Mucosa of stomach (tissue), 1 donor: ENCODE data around the gene PDZD8.

ENCODE experiments used
- H3K27me3 ChIP-seq: one replicate; pipeline ENCODE4 v1.7.0; 2013; ENCODE audit warnings: mild to moderate bottlenecking, low read length; ENCODE audit not compliant: control insufficient read depth, insufficient read depth
- H3K36me3 ChIP-seq: one replicate; pipeline ENCODE4 v1.7.0; 2013; ENCODE audit warnings: low read length; ENCODE audit not compliant: control insufficient read depth, insufficient read depth
- H3K4me1 ChIP-seq: one replicate; pipeline ENCODE4 v1.7.0; 2013; ENCODE audit warnings: mild to moderate bottlenecking, low read length; ENCODE audit not compliant: control insufficient read depth, insufficient read depth
- H3K4me3 ChIP-seq: one replicate; pipeline ENCODE4 v1.7.0; 2013; ENCODE audit warnings: low read length
- H3K9ac ChIP-seq: one replicate; pipeline ENCODE4 v1.7.0; 2013; ENCODE audit warnings: mild to moderate bottlenecking, low read length, moderate library complexity
- H3K9me3 ChIP-seq: one replicate; pipeline ENCODE4 v1.7.0; 2013; ENCODE audit warnings: mild to moderate bottlenecking, low read length, moderate library complexity; ENCODE audit not compliant: control insufficient read depth
- donor health status: Pancreatic carcinoma.

The PDZD8 gene

DNA sequence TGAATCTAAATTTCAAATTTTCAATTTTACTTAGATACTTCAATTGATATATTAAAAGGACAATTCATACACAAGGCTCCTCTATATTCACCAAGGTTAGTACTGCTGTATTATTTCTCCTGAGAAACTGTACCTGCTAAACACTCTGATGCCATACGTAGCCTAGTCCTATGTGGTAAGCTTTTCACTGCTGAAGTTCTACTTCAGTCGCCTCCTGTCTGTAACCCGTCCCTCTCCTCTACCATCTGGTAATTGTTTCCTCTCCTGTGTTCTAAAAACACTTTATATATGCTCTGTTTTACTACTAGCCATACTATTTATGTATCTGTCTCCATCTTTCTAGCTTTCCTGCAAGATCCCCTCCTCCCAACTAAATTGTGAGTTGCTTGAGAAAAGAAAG, 20.2 kb downstream of the PDZD8 start:
- Histone ChIP-seq H3K4me1 (peaks cover 9% of the 10 kb centered on the region), H3K9ac (no peak overlapping the region)

GRCh38 chr10:117353684-117354083, 21.6 kb downstream of the PDZD8 start:
- H3K4me3 ChIP-seq = no peak overlapping the region
- no peaks in the 10 kb centered on the region for H3K9me3 ChIP-seq
- no peak overlapping the region for H3K9ac ChIP-seq
- H3K36me3 ChIP-seq = no peaks in the 10 kb centered on the region
- no peaks in the 10 kb centered on the region for H3K27me3 ChIP-seq
- H3K4me1 ChIP-seq = peaks cover 10% of the 10 kb centered on the region

More for the DNA sequence above, 20.2 kb downstream of the PDZD8 start:
- no peaks in the 10 kb centered on the region for H3K9me3 ChIP-seq
- H3K36me3 ChIP-seq = no peaks in the 10 kb centered on the region
- H3K27me3 ChIP-seq = no peaks in the 10 kb centered on the region
- no peak overlapping the region for H3K4me3 ChIP-seq

DNA sequence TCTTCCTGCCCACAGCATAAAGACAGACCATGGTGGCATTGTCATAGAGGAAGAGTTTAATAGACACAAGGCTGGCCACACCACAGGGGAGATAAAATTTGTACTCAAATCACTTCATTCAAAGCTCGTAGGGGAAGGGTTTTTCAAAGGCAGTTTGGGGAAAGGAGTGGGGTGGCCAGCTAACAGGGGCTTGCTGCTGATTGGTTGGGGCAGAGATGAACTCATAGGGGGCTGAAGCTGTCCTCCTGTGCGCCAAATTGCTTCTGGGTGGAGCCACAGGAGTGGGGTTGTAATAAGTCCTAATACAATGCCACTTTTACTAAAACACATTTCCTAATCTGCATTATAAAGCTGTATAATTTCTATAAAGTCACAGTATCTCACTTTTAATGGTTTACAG, 22.5 kb downstream of the PDZD8 start:
- H3K4me1 ChIP-seq = peaks cover 17% of the 10 kb centered on the region
- H3K27me3 ChIP-seq = no peaks in the 10 kb centered on the region
- H3K9me3 ChIP-seq = no peaks in the 10 kb centered on the region
- no peaks in the 10 kb centered on the region for H3K36me3 ChIP-seq
- no peak overlapping the region for H3K4me3 ChIP-seq
- no peak overlapping the region for H3K9ac ChIP-seq

GRCh38 chr10:117351996-117352395, 23.2 kb downstream of the PDZD8 start:
- Histone ChIP-seq H3K4me3 (no peak overlapping the region), H3K9me3 (no peaks in the 10 kb centered on the region), H3K9ac (no peak overlapping the region), H3K36me3 (no peaks in the 10 kb centered on the region), H3K4me1 (peaks cover 17% of the 10 kb centered on the region), H3K27me3 (no peaks in the 10 kb centered on the region)

DNA sequence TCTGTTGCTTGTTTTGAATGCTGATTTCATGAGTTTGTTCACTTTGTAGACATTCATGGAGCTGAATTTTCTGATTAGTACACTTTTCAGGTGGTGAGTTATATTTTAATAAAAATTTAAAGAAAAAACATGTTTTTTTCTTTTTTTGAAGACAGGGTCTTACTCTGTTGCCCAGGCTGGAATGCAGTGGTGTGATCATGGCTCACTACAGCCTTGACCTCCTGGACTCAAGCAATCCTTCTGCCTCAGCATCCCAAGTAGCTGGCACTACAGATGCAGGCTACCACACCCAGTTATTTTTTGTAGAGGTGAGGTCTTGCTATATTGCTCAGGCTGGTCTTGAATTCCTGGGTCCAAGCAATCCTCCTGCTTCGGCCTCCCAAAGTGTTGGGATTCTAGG, 23.7 kb downstream of the PDZD8 start:
- H3K36me3 ChIP-seq = no peaks in the 10 kb centered on the region
- H3K9me3 ChIP-seq = no peaks in the 10 kb centered on the region
- H3K27me3 ChIP-seq = no peaks in the 10 kb centered on the region
- H3K4me1 ChIP-seq = peaks cover 17% of the 10 kb centered on the region
- no peak overlapping the region for H3K9ac ChIP-seq
- H3K4me3 ChIP-seq = no peak overlapping the region

DNA sequence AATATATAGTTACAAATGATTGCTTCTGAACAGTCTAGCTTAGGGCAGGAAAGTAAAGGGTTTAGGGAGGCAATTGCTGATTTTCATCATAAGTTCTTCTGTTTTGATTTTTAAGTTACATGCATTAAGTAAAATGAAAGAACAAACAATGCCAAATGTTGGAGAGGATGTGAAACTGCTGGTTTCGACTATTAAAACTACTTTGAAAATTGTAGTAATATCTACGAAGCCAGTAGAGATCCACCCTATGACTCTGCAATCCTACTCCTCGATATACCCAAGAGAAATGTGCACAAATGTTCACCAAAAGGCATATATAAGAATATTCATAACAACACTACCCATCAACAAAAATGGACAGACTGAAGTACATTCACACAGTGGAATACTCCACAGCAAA, 24.3 kb downstream of the PDZD8 start:
- no peak overlapping the region for H3K4me3 ChIP-seq
- H3K9me3 ChIP-seq = no peaks in the 10 kb centered on the region
- no peak overlapping the region for H3K9ac ChIP-seq
- no peaks in the 10 kb centered on the region for H3K27me3 ChIP-seq
- peaks cover 17% of the 10 kb centered on the region for H3K4me1 ChIP-seq
- no peaks in the 10 kb centered on the region for H3K36me3 ChIP-seq

- Histone ChIP-seq H3K36me3 (no peaks in the 10 kb centered on the region), H3K27me3 (no peaks in the 10 kb centered on the region), H3K4me1 (peaks cover 25% of the 10 kb centered on the region), H3K4me3 (no peak overlapping the region), H3K9me3 (no peaks in the 10 kb centered on the region), H3K9ac (no peak overlapping the region)
Observed at GRCh38 chr10:117348236-117348635, 27.0 kb downstream of the PDZD8 start.

DNA sequence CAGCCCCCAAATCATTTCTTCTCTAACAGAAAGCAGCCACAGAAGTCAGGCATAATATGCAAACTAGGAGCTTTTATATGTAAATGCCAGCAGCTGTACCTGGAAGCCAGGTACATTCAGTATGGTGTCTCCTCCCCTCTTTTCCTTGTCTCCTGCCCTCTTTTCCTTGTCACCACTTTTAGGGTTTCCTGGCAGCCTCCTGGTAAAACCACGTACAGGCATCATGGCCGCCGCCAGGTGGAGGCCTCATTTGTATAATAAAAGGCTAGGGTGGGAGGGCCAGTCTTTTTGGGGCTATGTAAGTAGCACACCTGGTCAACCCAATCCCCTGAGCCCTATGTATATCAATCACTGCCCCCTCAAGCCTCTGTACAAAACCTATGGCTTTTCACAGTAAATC, 28.7 kb downstream of the PDZD8 start:
- Histone ChIP-seq H3K4me1 (peaks cover 38% of the 10 kb centered on the region), H3K9ac (no peak overlapping the region), H3K36me3 (no peaks in the 10 kb centered on the region)

GRCh38 chr10:117345143-117345542, 30.1 kb downstream of the PDZD8 start:
- no peak overlapping the region for H3K9ac ChIP-seq
- H3K4me3 ChIP-seq = no peak overlapping the region
- H3K9me3 ChIP-seq = no peaks in the 10 kb centered on the region
- no peaks in the 10 kb centered on the region for H3K36me3 ChIP-seq
- peaks cover 38% of the 10 kb centered on the region for H3K4me1 ChIP-seq
- H3K27me3 ChIP-seq = no peaks in the 10 kb centered on the region

More for the DNA sequence above, 28.7 kb downstream of the PDZD8 start:
- no peaks in the 10 kb centered on the region for H3K9me3 ChIP-seq
- H3K27me3 ChIP-seq = no peaks in the 10 kb centered on the region
- no peak overlapping the region for H3K4me3 ChIP-seq

GRCh38 chr10:117342641-117343040, 32.6 kb downstream of the PDZD8 start:
- no peaks in the 10 kb centered on the region for H3K36me3 ChIP-seq

GRCh38 chr10:117341061-117341460, 34.2 kb downstream of the PDZD8 start:
- Histone ChIP-seq H3K36me3 (no peaks in the 10 kb centered on the region), H3K9ac (no peak overlapping the region), H3K4me3 (no peak overlapping the region), H3K27me3 (no peaks in the 10 kb centered on the region), H3K4me1 (peaks cover 26% of the 10 kb centered on the region), H3K9me3 (no peaks in the 10 kb centered on the region)

More at GRCh38 chr10:117342641-117343040, 32.6 kb downstream of the PDZD8 start:
- Histone ChIP-seq H3K9me3 (no peaks in the 10 kb centered on the region), H3K4me1 (peaks cover 26% of the 10 kb centered on the region), H3K27me3 (no peaks in the 10 kb centered on the region), H3K4me3 (no peak overlapping the region), H3K9ac (no peak overlapping the region)

GRCh38 chr10:117339979-117340378, 35.3 kb downstream of the PDZD8 start:
- Histone ChIP-seq H3K27me3 (no peaks in the 10 kb centered on the region), H3K4me3 (no peak overlapping the region), H3K9me3 (no peaks in the 10 kb centered on the region), H3K4me1 (peaks cover 17% of the 10 kb centered on the region), H3K36me3 (no peaks in the 10 kb centered on the region), H3K9ac (no peak overlapping the region)

GRCh38 chr10:117339578-117339977, 35.7 kb downstream of the PDZD8 start:
- H3K27me3 ChIP-seq = no peaks in the 10 kb centered on the region
- H3K36me3 ChIP-seq = no peaks in the 10 kb centered on the region
- peaks cover 13% of the 10 kb centered on the region for H3K4me1 ChIP-seq
- H3K9me3 ChIP-seq = no peaks in the 10 kb centered on the region
- H3K4me3 ChIP-seq = no peak overlapping the region
- H3K9ac ChIP-seq = no peak overlapping the region
